CD4-positive, alpha-beta T cell treated with Interferon alpha-2 for 1 hour (primary cell): Measurements from ENCODE around the gene VPS8.
"Not testable (repeated sequence)": the region's sequence is repeated elsewhere in the genome, so short reads cannot be mapped to it uniquely, and the experiment has no call there.

Source experiments
- DNase-seq, 2 donors: peaks; one replicate each; pipeline ENCODE4 v3.0.0-alpha.2; 2020 to 2022

VPS8 gene

DNA sequence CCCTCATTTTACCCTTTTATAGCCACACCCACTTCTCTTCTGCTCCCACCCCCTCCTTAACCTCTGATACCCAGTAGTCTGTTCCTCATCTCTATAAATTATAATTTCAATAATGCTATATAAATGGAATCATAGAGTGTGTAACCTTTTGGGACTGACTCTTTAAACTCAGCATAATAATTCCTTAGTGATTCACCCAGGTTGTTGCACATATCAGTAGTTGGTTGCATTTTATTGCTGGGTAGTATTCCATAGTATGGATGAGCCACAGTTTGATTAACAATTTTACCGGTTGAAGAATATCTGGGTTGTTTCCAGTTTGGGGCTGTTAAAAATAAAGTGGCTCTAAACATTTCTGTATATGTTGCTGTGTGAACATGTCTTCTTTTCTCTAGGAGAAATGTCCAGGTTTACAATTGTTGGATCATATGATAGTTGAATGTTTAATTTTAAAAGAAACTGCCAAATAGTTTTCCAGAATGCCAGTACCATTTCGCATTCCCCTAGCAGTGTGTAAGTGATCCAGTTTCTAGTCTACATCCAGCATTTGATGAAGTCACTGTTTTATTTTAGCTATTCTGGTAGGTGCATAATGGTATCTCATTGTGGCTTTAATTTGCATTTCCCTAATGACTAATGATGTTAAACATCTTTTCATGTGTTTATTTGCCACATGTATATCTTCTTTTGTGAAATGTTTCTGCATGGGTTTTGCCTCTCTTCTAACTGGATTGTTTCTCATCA lies 68.5 kb downstream of the VPS8 start:
- DNase-seq, result no peak

DNA sequence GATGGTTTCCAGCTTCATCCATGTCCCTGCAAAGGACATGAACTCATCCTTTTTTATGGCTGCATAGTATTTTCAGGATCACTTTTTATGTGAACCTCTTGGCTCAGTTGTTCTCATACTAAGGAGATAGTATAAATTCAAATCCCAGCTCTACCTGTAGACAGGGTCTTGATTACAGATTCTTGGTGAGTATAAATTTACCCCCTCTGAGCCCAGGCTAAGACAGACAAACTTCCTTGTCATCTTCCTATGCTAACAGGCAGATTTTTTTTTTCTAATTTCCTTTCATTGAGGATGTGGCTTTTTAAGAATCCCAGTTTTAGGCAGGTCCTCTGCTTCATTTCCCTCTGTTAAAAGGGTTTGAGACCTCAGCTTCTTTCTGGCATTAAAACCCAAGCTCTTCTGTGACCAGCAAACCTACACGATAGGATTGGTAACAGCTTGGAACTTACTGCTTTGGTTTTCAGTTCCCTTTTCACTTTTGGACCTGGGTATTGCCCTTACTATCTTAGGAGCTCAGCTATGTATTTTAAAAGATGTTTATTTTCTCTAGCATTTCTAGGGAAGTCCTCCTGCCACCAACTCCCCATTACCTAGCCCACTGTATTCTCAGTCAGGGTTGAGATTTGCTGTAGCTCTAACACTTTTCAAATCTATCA lies 72.5 kb downstream of the VPS8 start:
- no peak for DNase-seq

DNA sequence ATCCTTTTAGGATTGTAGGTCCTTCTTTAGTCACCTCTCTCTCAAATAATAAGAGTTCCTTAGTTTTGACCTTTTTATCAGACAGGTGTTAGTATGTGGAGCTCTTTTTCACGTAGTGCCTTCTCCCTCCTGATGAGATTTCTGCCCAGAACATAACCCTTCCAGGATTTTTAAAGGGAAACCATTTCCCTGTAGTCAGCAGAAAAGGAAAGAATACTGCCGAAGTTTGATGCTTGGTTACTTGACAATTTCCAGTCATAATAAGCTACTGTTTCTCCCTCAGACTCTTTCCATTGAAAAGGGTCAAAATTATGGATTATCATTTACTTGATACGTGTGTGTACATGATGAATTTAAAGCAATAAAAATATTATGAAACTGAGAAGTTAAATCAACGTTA lies 73.1 kb downstream of the VPS8 start:
- no peak for DNase-seq

DNA sequence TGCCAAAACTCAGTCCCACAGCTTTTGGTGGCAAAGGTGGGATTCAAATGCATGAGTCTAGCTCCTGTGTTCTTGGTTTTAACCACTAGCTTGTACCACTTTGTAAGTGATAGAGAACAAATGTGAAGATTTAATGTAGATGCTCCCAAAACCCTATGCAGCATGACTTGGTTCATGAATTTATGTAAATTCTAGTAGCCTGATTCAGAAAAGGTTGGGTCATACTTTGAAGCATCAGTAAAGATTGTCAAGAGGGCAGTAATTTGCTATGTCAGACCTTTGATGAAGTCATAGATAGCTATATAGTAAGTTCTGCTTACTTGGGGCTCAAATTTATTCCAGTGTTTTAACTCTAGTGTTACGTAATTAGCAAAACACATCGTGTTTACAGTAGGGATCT lies 75.6 kb downstream of the VPS8 start:
- no peak for DNase-seq

DNA sequence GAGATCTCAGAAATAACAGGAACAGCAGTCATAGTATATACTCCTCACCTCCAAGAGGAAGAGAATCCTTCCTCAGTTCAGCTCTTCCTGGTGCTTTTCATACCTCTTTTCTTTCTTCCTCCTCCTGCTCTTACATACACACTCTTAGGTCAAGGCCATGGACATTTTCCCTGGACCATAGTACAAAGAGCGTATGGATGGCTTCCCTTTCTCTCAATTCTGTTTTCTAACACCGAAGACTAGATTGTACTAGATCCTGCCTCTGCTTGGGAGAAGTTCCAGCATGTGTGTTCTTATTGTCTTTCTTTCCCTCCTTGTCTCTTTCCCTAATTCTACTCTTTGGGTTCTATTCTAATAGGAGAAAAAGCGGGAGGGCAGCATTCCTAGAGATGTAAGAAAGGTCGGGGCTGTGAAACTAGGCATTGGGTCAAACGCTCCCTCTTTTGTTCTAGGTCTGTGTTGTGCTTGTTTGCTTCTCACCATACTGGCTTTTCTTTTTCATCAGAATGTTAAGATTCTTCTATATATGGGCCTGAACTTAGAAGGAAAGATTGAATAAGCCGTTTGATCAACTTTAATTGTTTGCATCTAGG lies 77.4 kb downstream of the VPS8 start:
- DNase-seq, result no peak

DNA sequence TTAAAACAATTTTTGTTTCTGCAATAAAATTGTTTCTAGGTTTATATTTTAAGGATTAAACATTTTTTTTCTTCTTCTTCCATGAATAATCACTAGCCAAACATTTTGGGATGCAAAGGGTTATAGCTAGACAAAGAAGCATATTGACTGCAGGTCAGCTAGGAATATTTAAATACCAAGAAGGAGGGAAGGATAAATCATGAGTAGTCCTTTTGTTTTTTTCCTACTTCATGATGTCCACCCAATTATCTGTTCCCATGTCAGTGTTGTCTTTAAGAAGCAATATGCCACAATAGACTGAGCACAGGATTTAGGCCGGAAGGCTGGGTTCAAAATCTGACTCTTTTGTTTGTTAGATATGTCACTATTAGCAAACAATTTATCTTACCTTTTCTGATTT lies 82.1 kb downstream of the VPS8 start:
- DNase-seq, result no peak

DNA sequence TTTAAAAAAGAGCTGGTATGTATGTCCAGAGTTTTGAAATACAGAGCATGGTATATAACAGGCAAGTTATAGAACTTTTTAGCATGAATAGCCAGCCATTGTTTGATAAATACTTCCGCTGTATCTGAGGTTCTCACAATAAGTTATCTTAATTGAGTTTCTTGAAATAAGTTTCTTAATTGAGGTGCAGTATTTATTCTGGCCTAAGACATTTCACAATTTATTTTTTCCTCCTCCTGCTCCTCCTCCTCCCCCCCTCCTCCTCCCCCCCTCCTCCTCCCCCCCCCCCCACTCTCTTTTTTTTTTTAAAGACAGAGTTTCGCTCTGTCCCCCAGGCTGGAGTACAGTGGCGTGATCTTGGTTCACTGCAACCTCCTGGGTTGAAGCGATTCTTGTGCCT lies 83.4 kb downstream of the VPS8 start:
- no peak for DNase-seq

DNA sequence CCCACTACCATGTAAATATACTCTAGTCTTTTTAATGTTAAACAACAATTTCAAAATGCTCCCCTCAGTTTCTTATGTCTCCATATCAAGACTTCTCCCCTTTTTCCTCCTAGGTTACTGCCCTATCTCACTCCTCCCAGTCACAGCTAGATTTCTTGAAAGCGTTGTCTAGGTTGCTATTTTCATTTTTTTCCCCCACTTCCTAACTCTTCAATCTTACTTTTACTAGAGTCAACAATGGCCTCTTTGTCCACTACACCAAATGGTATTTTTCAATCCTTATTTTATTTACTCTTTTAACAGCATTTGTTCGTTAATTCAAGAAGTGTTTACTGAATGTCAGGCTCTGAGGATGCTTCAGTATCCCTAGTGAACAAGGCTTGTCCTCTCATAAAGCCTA lies 84.4 kb downstream of the VPS8 start:
- DNase-seq, result no peak

DNA sequence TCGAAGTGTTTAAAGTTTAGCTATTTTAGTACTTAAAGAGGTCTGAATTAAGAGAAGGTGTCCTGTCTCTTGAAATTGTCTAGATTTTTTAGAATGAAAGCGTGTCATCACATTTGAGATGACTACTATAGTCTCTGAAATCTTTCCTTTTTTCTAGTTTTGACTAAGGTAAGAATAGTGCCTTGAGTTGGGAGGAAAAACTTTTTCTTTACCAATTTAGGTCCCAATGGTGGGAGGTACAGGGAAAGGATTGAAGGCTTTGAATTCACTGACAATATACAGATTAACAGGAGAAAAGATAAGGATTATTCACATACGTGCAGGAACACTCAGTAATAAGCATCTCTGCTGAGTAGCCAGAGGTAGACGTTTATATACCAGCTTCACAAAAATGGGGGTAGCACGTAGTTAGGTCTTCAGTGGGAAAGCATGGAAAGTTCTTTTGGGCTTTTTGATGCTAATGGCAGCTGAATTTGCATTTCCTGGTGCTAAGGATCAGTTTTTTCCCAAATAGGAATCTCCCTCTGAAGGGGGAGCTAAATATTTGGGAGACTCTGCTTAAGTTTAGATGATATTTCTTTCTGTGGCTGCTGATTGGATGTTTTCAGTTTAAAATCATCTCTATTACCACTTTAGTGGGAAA lies 88.1 kb downstream of the VPS8 start:
- DNase-seq, result no peak

DNA sequence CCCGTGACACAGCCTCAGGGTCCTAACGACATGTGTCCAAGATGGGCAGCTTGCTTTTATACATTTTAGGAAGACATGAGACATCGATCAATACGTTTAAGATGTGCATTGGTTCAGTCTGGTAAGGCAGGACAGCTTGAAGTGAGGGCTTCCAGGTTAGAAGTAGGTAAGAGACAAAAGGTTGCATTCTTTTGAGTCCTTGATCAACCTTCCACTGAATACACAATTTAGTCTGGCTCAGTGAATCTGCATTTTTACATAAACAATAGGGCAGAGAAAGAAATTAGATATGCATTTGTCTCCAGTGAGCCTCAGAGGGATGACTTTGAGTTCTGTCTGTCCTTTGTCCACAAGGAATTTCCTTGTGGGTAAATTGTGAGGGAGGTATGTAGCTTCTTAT lies 95.1 kb downstream of the VPS8 start:
- not testable (repeated sequence) for DNase-seq

DNA sequence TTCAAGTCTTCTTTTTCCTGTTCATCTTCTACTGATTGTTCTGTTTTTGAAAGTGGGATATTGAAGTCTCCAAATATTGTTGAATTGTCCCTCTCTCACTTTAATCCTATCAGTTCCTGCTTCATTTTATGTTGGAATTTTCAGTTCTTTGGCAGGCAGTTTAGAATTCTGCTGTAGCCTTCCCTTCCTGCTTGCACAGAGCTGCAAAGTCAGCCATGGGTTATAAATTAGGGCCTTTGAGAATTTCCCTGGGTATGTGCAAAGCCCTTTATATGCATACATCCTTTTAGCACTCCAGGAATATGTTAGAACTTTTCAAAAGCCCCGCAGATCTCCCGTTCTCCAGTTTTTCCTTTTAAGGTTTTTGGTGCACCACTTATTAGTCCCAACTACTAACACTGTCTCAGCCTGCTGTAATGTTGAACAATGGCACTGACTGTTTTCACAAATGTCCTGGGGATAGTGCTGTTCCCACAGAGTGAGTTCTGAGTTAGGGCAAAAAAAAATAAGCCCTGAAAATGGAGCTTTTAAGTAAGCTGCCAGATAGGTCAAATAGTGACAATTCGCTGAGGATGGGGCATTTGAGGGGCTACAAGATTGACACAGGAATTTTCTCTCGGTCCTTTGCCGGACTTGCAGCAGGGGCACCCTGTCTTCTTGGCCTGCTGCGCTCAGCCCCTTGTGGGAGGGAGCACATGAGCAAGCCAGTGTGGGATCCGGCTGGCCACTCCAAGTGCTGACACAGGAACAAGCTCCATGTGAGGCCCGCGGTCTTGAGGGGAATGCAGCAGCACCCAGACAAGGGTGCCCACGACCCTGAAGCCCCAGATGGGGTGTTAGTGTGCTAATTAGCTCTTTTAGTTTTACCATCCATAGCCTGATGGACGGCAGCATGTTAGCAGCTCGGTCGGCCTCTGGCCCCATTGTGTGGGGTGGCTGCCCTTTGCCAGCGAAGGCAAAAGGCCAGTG lies 96.0 kb downstream of the VPS8 start:
- DNase-seq, result no peak

DNA sequence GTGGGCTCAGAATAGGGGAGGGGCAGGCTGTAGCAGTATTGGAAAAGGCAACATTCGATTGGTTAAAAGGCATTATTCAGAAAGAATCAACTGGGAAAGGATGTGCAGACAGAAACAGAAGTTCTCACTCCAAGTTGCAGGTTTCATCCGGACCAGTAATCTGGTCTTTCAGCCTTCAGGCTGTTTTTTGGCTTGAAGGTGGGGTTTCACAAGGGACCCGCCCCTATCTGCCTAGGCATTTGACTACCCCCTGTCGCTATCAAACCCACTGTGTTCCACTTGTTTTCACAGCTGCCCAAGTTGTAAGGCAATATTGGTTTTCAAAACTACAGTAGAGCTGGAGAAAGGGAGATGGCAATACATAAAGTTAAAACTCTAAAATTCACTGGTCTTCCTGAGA lies 96.9 kb downstream of the VPS8 start:
- DNase-seq, result no peak

DNA sequence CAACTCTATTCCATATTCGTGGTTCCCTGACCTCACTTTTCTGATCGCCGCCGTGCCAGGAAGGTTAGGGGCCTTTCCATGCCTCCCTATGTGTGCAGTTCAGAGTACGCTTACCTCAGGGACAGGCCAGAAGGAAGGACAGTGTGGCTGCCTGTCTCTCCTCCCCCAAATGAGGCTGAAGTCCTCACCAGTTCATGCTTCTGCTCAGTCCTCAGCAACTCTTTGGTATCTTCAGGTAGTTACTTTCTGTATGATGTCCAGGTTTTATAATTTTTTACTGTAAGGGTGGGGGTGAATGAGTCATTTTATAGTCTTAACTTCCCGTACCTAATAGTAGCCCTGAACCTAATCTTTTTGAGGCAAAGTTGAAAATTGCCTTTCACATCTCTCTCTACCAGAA lies 98.7 kb downstream of the VPS8 start:
- no peak for DNase-seq

DNA sequence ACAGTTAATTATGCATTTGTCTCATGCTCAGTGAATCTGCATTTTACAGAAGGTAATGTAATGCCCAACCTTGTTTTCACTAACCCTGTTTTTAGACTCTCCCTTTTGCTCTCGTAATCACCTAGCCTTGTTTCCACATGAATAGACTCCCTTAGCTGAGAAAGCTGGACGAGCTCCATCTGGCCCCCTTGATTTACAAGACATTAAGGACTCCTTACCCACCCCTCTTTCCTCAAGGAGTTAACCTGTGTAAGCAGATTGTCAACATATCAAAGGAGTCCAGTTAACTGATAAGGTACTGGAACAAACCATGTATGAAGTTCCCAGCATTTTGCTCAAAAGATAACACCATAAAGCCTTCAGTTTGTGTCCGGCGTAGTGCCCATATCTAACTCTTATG lies 99.6 kb downstream of the VPS8 start:
- no peak for DNase-seq

DNA sequence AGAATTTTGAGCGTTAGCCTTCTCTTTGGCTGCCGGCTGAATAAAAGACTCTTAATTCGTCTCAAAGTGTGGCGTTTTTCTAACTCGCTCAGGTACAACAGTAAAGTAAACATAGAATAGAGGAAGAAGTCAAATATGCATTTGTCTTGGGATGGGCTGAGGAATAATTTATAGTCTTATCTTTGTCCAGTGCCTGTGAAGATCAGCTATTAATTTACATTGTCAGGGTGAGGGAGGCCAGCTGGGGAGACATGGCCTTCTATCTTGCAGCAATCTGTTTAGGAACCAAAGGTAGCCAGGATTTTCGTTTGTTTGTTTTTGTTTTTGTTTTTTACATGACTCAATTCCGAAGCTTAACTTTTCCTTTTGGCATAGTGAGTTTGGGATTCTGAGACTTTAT lies 100.2 kb downstream of the VPS8 start:
- no peak for DNase-seq

DNA sequence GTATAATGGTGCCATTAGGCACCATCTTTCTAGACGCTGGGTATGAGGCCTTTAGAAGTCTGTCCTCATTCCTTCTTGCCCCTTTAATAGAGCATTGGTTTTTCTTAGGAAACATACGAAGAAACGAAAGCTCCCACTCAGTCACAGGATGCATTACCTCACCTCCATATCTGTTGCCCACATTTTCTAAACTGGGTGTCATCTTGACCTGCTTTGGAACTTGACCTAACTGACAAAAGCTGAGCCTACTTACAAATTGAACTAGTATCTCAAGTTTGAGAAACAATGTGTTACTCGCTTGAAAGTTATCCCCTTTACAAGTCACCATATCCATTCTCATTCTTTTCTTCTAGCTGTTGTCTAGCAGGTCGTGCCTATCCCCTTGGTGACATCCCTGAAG lies 102.7 kb downstream of the VPS8 start:
- DNase-seq, result no peak

DNA sequence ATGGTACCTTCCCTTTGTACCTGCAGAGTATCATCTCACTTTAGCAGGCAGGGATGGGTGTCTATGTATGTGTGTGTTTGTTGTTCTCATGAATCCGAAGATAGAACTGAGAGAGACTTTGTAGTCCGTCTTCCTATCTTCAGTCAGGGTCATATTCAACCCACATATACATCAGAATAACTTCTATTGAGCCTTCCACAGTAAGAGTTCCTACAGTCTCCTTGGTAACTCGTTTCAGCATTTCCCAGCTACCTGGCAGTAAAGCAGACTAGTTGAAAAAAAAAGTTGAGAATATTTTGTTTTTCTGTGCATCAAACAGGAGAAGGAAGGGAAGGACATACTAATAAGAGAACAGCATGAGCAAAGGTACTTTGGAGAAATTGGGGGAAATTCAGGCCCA lies 106.8 kb downstream of the VPS8 start:
- no peak for DNase-seq

DNA sequence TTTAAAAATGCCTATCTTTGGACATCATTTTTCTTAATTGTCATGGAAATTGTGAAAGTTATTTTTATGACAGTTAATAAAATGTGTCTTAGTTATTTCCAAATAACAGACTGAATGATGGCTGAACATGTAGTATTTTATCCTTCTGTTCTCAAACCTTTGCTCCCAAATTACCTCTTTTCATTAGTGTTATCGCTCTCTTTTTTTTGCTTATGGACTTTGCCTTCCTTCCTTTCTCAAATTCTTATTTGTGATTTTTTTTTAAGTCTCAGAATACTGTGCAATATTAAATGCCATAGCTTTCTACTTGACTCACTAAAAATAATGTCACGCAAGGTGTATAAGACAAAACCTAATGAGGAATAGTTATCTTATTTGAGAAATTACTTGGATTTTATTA lies 107.7 kb downstream of the VPS8 start:
- DNase-seq, result no peak

DNA sequence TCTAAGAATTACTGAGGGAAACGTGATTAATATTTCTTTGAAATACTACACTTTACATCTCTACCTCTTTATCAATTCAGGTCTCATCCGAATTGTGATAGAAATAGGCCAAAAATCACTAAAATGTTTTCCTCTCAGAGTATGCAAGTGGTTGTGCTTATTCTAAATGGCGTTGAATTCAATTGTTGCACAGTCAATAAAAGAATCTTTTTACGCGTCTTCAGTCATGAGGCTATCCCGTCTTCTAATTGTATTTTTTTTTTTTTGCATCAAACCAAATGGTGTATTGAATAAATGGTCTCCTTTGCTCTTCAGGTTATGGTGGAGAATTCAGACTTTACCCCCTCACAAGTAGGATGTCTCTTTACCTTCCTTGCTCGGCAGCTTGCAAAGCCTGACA lies 112.6 kb downstream of the VPS8 start:
- DNase-seq, result no peak

DNA sequence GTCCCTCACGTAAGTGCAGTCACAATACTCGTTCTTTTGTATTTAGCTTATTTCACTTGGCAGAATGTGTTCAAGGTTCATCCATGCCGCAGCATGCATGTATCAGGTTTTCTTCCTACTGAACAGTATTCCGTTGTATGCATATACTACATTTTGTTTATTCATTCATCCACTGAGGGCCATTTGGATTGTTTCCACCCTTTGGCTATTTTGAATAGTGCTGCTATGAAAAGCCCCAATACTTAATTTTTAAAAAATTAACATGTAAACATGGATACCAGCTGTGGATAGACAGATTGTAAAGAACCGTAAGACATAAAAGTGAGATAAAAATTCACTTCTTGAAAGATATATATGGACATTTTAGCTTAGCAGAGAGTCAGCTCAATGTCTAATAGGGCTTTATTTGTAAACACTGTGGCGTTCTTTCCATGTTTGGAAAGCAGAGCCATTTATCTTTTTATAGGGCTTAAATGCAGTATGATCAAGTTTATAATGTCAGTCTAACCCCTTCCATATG lies 115.9 kb downstream of the VPS8 start:
- no peak for DNase-seq

DNA sequence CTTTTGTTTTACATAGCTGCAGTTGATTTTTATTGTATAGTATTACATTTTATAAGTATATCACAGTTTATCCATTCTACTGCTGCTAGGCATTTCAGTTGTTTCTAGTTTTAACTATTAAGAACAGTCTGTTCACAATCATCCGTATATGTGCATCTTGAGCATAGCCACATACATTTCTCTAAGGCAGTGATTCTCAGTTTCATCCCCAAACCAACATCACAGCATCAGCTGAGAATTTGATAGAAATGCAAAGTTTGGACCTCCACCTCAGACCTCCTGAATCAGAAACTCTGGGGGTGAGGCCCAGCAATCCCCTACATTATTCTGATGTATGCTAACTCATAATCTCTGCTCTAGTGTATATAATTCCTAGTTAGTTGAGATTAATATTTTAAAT lies 120.8 kb downstream of the VPS8 start:
- no peak for DNase-seq

DNA sequence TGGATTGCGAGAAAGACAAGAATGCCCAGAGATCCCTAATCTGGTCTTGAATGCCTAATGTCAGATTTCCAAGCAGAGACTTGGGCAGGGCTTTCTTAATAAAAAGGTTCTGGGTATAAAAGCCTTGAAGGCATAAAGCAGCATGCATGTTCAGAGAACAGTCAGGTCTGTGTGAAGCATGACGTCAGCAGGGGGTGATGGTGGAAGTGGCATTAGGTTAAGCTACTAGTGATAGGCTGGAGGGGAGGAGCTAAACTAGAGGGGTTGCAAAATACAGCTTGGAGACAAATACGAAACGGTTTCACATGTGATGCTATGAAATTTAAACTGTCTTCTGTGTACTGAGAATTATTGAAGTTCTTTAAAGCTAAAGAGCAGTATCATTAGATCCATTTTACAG lies 125.6 kb downstream of the VPS8 start:
- DNase-seq, result no peak

DNA sequence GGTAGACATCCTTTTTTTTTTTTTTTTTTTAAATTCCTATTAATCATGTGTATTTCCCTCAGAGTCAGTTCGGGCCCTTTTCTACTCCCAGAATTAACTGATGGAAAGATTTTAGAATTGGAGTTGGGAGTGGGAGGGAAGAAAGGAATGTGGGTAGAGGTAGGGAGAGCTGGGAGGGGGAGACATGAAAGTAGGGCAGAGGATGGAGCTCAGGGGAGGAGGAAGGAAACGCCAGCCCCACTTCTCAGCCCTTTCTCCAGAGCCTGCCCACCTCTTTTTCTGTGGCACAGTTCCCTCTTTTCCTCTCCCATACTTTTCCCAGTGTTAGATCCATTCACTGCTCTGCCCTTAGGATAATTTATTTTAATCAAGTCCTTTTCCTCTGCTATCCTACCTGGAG lies 129.4 kb downstream of the VPS8 start:
- DNase-seq, result no peak
